Smooth muscle cell (in vitro differentiated cells): ENCODE measurements around the gene CERT1. TPM values are rescaled to one million over a fixed set of nuclear protein-coding genes. Genes with fewer than 3 reads are reported as not detected.

Experiments
- DNase-seq: peaks from one replicate; lab custom pipeline; 2025; ENCODE audit not compliant: unreplicated experiment; lab: John Stamatoyannopoulos, UW
- H2AFZ ChIP-seq: fragments of 200-600 bp; sonication (generic); 2 replicates; pipeline ENCODE4 v1.6.0; 2016; ENCODE audit warnings: antibody characterized with exemption, low read depth, mild to moderate bottlenecking
- H3F3A ChIP-seq: fragments of 200-600 bp; sonication (generic); 2 replicates; pipeline ENCODE4 v1.6.0; 2017; ENCODE audit warnings: antibody characterized with exemption, low read depth
- H3K27ac ChIP-seq: fragments of 200-600 bp; sonication (generic); 2 replicates; pipeline ENCODE4 v1.5.1; 2016; ENCODE audit warnings: low read depth, mild to moderate bottlenecking
- H3K27me3 ChIP-seq: fragments of 200-600 bp; sonication (generic); 2 replicates; pipeline ENCODE4 v1.6.1; 2016; ENCODE audit warnings: low read depth, mild to moderate bottlenecking
- H3K36me3 ChIP-seq: fragments of 200-600 bp; sonication (generic); 2 replicates; pipeline ENCODE4 v1.5.1; 2016; ENCODE audit warnings: low read depth
- H3K4me1 ChIP-seq: fragments of 200-600 bp; sonication (generic); 2 replicates; pipeline ENCODE4 v1.5.1; 2016; ENCODE audit warnings: low read depth
- H3K4me2 ChIP-seq: fragments of 200-600 bp; sonication (generic); 2 replicates; pipeline ENCODE4 v1.6.0; 2016; ENCODE audit warnings: mild to moderate bottlenecking
- H3K4me3 ChIP-seq: fragments of 200-600 bp; sonication (generic); 2 replicates; pipeline ENCODE4 v1.5.1; 2016; ENCODE audit warnings: mild to moderate bottlenecking
- H3K79me2 ChIP-seq: fragments of 200-600 bp; sonication (generic); 2 replicates; pipeline ENCODE4 v1.6.0; 2016; ENCODE audit warnings: low read depth, mild to moderate bottlenecking
- H3K9ac ChIP-seq: fragments of 200-600 bp; sonication (generic); 2 replicates; pipeline ENCODE4 v1.6.0; 2016; ENCODE audit warnings: low read depth
- H3K9me3 ChIP-seq: fragments of 200-600 bp; sonication (generic); replicated peaks from 2 replicates; pipeline ENCODE4 v1.5.1; 2016; ENCODE audit warnings: low read depth
- H4K20me1 ChIP-seq: fragments of 200-600 bp; sonication (generic); 2 replicates; pipeline ENCODE4 v1.6.0; 2016; ENCODE audit warnings: low read depth
- WGBS: methylation state at CpG from one replicate; pipeline ENCODE4 v1.1.7; 2016; ENCODE audit warnings: low lambda C conversion rate; 5-methylcytosine and 5-hydroxymethylcytosine counted together
- polyA plus RNA-seq: library from polyadenylated mRNA; unstranded; fragments of >200 nt; fragmentation: Nextera tagmentation; extraction: Ambion mirVana; gene quantifications from 2 replicates; pipeline ENCODE4 v1.2.1, GENCODE V29; 2016
- total RNA-seq: library from RNA; depleted of rRNA; stranded (reverse); fragments of >200 nt; gene quantifications from 2 replicates; pipeline ENCODE4 v1.2.3, GENCODE V29; 2014
- TF ChIP-seq, protein P1 (sequence below): fragments of 200-600 bp; sonication (generic); IDR thresholded peaks from 2 replicates; pipeline ENCODE4 v1.5.1; 2017; ENCODE audit warnings: borderline replicate concordance, mild to moderate bottlenecking, antibody characterized with exemption; ENCODE audit not compliant: insufficient read depth, poor library complexity, severe bottlenecking

Gene CERT1
- total and polyA plus RNA-seq, 2 experiments from 2014 or later: 9.1 to 31.0 TPM

DNA sequence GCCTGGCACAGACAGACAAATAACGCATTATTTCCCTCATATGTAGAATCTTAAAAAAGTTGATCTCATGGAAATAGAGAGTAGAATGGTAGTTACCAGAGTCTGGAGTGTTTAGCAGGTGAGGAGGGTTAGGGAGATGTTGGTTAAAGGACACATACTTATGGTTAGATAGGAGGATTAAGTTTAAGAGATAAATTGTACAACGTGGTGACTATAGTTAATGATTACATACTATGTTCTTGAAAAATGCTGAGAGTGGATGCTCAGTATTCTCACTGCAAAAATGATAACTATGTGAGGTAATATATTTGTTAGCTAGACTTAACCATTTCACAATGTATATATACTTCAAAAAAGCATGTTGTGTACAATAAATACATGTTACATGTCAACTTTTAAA is 38.0 kb downstream of the CERT1 start:
- Histone ChIP-seq H3K4me2 (no peak overlapping the region), H3K9ac (no peak overlapping the region), H3K4me1 (no peaks in the 10 kb centered on the region), H3F3A (no peaks in the 10 kb centered on the region), H3K27ac (no peak overlapping the region), H3K36me3 (peaks cover 5% of the 10 kb centered on the region), H2AFZ (no peak overlapping the region), H3K27me3 (no peaks in the 10 kb centered on the region), H3K9me3 (no peaks in the 10 kb centered on the region), H3K4me3 (no peak overlapping the region), H4K20me1 (peaks cover 50% of the 10 kb centered on the region), H3K79me2 (peaks cover 62% of the 10 kb centered on the region)
- DNase-seq: no peak
- TF ChIP-seq, protein P1, sequence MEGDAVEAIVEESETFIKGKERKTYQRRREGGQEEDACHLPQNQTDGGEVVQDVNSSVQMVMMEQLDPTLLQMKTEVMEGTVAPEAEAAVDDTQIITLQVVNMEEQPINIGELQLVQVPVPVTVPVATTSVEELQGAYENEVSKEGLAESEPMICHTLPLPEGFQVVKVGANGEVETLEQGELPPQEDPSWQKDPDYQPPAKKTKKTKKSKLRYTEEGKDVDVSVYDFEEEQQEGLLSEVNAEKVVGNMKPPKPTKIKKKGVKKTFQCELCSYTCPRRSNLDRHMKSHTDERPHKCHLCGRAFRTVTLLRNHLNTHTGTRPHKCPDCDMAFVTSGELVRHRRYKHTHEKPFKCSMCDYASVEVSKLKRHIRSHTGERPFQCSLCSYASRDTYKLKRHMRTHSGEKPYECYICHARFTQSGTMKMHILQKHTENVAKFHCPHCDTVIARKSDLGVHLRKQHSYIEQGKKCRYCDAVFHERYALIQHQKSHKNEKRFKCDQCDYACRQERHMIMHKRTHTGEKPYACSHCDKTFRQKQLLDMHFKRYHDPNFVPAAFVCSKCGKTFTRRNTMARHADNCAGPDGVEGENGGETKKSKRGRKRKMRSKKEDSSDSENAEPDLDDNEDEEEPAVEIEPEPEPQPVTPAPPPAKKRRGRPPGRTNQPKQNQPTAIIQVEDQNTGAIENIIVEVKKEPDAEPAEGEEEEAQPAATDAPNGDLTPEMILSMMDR: no peak
- 89% methylated on average over 2 of the region's 2 CpGs for WGBS

DNA sequence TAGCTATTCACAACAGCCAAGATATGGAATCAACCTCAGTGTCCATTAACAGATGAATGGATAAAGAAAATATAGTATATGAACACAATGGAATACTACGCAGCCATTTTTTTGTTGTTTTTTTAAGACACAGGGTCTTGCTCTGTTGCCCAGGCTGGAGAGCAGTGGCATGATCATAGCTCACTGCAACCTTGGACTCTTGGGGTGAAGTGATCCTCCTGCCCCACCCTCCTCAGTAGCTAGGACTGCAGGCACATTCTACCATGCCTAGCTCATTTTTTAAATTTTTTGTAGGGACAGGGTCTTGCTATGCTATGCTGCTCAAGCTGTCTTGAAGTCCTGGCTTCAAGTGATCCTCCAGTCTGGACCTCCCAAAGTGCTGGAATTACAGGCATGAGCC is 38.5 kb downstream of the CERT1 start:
- peaks cover 46% of the 10 kb centered on the region for H4K20me1 ChIP-seq
- H3K36me3 ChIP-seq: peaks cover 5% of the 10 kb centered on the region
- no peak for DNase-seq
- H3K9me3 ChIP-seq: no peaks in the 10 kb centered on the region
- no peak overlapping the region for H3K9ac ChIP-seq
- TF ChIP-seq, protein P1: no peak
- H3K79me2 ChIP-seq: peaks cover 58% of the 10 kb centered on the region
- H3K4me2 ChIP-seq: no peak overlapping the region
- no peaks in the 10 kb centered on the region for H3K4me1 ChIP-seq
- no peak overlapping the region for H2AFZ ChIP-seq
- no peak overlapping the region for H3K27ac ChIP-seq
- no peaks in the 10 kb centered on the region for H3F3A ChIP-seq
- 100% methylated on average over 1 of the region's 1 CpG for WGBS
- H3K27me3 ChIP-seq: no peaks in the 10 kb centered on the region
- no peak overlapping the region for H3K4me3 ChIP-seq

DNA sequence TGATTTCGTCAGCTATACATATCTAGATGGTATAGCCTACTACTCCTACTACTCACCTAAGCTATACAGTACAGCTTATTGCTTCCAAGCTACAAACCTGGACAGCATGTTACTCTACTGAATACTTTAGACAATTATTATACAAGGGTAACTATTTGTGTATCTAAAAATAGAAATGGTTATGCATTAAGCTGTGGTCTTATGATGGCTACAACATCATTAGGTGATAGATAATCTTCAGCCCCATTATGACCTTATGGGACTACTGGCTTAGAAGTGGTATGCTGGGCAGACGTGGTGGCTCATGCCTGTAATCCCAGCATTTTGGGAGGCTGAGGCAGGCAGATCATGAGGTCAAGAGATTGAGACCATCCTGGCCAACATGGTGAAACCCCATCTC is 40.2 kb downstream of the CERT1 start:
- Histone ChIP-seq H2AFZ (no peak overlapping the region), H3F3A (no peaks in the 10 kb centered on the region), H3K79me2 (peaks cover 40% of the 10 kb centered on the region), H3K4me2 (no peak overlapping the region), H3K27me3 (no peaks in the 10 kb centered on the region), H4K20me1 (peaks cover 43% of the 10 kb centered on the region), H3K9me3 (no peaks in the 10 kb centered on the region), H3K36me3 (peaks cover 5% of the 10 kb centered on the region), H3K4me1 (no peaks in the 10 kb centered on the region), H3K9ac (no peak overlapping the region), H3K27ac (no peak overlapping the region), H3K4me3 (no peak overlapping the region)
- TF ChIP-seq, protein P1: no peak
- DNase-seq: no peak
- 91% methylated on average over 2 of the region's 2 CpGs for WGBS

DNA sequence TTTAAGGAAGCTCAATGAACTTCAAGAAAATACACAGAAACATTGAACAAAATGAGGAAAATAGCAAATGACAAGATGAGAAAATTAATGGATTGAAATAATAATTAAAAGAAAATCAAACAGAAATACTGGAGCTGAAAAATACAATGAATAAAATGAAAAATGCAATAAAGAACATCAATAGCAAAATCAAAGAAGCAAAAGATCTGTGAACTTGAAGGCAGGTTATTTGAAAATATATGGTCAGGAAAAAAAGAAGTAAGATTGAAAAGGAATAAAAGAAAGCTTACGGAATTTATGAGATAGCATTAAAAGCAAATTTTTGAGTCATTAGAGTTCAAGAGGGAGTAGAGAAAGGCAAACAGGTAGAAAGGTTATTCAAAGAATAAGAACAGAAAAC is 42.4 kb downstream of the CERT1 start:
- H3K27ac ChIP-seq: no peak overlapping the region
- H3K4me3 ChIP-seq: no peak overlapping the region
- no peak overlapping the region for H3K9ac ChIP-seq
- H3K4me1 ChIP-seq: no peaks in the 10 kb centered on the region
- H4K20me1 ChIP-seq: peaks cover 43% of the 10 kb centered on the region
- no peak overlapping the region for H3K4me2 ChIP-seq
- H3K36me3 ChIP-seq: peaks cover 5% of the 10 kb centered on the region
- no peaks in the 10 kb centered on the region for H3K9me3 ChIP-seq
- no peaks in the 10 kb centered on the region for H3F3A ChIP-seq
- DNase-seq: no peak
- TF ChIP-seq, protein P1: no peak
- H2AFZ ChIP-seq: no peak overlapping the region
- no peaks in the 10 kb centered on the region for H3K27me3 ChIP-seq
- peaks cover 50% of the 10 kb centered on the region for H3K79me2 ChIP-seq
- WGBS: 100% methylated on average over 1 of the region's 1 CpG
